UCSD-AML1 (cell line): ENCODE data around the gene CIBAR2.
"Not testable (repeated sequence)": the region's sequence is repeated elsewhere in the genome, so short reads cannot be mapped to it uniquely, and the experiment has no call there.

Experiments used
- DNase-seq: peaks from one replicate; lab custom pipeline; 2025; ENCODE audit not compliant: unreplicated experiment; lab: John Stamatoyannopoulos, UW

Gene CIBAR2

GRCh38 chr16:85062845-85063244 lies 49.4 kb downstream of the CIBAR2 start:
- no peak for DNase-seq

GRCh38 chr16:85062323-85062722 lies 49.9 kb downstream of the CIBAR2 start:
- DNase-seq: no peak

- peak; percentile 67 for DNase-seq
Observed at GRCh38 chr16:85061566-85061965, 50.7 kb downstream of the CIBAR2 start.

GRCh38 chr16:85058909-85059308 lies 53.4 kb downstream of the CIBAR2 start:
- DNase-seq: no peak

- DNase-seq: no peak
Observed at GRCh38 chr16:85057948-85058347, 54.3 kb downstream of the CIBAR2 start.

- no peak for DNase-seq
Observed at GRCh38 chr16:85057212-85057889, 54.9 kb downstream of the CIBAR2 start.

GRCh38 chr16:85056211-85056748 lies 56.0 kb downstream of the CIBAR2 start:
- peak; percentile 45 for DNase-seq

GRCh38 chr16:85055493-85056210 lies 56.6 kb downstream of the CIBAR2 start:
- DNase-seq: peak; percentile 64

GRCh38 chr16:85054948-85055492 lies 57.3 kb downstream of the CIBAR2 start:
- DNase-seq: no peak

- not testable (repeated sequence) for DNase-seq
Observed at GRCh38 chr16:85054321-85054720, 58.0 kb downstream of the CIBAR2 start.

- no peak for DNase-seq
Observed at GRCh38 chr16:85052536-85052935, 59.7 kb downstream of the CIBAR2 start.

GRCh38 chr16:85051683-85052082 lies 60.6 kb downstream of the CIBAR2 start:
- no peak for DNase-seq

GRCh38 chr16:85051067-85051581 lies 61.1 kb downstream of the CIBAR2 start:
- DNase-seq: no peak

- DNase-seq: no peak
Observed at GRCh38 chr16:85049706-85050305, 62.5 kb downstream of the CIBAR2 start.

GRCh38 chr16:85048921-85049562 lies 63.2 kb downstream of the CIBAR2 start:
- no peak for DNase-seq
